HG03025 (cell line): ENCODE measurements around the gene DESI1.
"Not testable (repeated sequence)": the region's sequence is repeated elsewhere in the genome, so short reads cannot be mapped to it uniquely, and the experiment has no call there.

Experiments
- ATAC-seq: cut with Tn5 transposase; IDR thresholded peaks from one replicate; pipeline ENCODE4 v1.9.1; 2021; ENCODE audit warnings: mild to moderate bottlenecking, moderate library complexity; ENCODE audit not compliant: unreplicated experiment, low FRiP score

Gene DESI1

DNA sequence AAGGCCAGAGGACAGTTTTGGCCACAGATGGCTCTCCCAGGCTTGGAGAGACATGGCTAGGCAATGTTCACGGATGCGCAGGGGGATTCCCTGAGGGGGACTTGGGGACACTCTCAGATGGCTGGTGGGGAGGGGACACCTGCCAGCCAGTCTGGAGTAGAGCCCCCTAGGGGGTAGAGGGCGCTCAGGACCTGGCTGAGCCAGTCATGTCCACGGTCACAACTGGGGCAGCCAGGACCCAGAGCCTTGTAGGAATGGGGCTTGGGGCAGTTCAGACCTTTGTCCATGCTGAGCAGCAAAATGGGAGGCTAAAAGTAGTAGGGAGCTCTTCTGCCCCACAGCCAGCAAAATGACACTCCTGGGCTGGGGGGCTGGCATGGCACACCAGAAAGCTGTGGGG, 58.4 kb downstream of the DESI1 start:
- no peak for ATAC-seq

DNA sequence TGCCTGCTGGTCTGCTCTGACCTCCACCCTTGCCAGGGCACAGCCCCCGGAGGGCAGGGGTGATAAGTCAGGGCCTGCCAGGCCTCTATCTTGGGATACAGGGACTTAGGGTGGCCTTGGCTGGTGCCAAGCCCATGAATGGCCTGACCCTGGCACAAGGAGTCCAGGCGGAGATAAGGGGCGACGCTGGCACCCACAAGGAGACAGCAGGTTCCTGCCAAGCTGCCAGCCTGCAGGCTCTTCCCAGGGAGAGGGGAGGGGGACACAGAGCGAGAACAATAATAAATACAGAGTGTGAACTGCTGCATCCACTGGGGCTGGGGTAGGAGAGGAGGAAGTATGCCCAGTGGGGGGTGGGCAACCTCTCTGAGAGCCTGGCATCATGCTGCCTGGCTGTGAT, 59.1 kb downstream of the DESI1 start:
- no peak for ATAC-seq

DNA sequence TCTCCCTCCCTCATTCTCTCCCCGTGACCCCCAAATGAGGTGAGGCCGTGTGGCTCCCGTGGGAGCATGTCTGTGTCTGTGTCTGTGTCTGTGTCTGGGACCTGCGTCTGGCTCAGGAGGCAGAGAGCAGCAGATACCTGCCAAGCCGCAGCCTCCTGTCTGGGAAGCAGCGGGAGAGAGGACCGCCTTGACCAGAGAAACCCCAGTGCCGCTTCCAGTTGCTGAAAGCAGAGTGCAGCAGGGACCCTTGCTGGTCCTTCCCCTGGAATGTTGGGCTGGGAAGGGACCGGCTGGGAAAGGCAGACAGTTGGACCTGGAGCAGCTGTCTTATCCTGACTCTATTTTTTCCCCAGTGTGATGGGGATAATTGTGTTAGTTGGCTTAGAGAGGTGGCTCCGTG, 59.5 kb downstream of the DESI1 start:
- no peak for ATAC-seq

DNA sequence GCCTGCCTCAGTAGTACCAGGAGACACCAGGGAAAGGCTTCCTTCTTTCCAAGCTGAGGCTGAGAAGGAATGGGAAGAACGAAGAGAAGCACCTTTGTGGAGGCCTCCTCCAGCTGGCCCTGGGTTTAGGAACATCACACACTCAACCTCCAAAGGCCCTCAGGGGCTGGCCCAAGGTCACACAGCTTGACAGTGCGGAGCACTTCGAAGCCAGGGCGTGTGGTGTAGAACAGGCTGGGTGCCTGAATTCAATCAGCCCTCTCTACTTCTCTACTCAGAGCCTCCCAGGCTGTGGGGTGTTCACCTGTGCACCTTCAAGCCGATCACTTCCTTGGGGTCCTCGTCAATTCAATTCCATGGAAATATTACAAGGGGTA, 60.8 kb downstream of the DESI1 start:
- ATAC-seq: no peak

DNA sequence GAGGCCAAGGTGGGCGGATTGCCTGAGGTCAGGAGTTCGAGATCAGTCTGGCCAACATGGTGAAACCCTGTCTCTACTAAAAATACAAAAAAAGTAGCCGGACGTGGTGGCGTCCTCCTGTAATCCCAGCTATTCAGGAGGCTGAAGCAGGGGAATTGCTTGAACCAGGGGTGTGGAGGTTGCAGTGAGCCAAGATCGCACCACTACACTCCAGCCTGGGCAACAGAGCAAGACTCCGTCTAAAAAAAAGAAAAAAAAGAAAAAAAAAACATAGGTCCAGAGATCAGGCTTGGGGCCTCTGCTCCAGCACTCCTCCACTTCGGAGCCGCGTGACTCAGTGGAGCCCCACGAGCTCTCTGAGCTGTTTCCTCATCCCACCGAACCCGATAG, 62.6 kb downstream of the DESI1 start:
- not testable (repeated sequence) for ATAC-seq

DNA sequence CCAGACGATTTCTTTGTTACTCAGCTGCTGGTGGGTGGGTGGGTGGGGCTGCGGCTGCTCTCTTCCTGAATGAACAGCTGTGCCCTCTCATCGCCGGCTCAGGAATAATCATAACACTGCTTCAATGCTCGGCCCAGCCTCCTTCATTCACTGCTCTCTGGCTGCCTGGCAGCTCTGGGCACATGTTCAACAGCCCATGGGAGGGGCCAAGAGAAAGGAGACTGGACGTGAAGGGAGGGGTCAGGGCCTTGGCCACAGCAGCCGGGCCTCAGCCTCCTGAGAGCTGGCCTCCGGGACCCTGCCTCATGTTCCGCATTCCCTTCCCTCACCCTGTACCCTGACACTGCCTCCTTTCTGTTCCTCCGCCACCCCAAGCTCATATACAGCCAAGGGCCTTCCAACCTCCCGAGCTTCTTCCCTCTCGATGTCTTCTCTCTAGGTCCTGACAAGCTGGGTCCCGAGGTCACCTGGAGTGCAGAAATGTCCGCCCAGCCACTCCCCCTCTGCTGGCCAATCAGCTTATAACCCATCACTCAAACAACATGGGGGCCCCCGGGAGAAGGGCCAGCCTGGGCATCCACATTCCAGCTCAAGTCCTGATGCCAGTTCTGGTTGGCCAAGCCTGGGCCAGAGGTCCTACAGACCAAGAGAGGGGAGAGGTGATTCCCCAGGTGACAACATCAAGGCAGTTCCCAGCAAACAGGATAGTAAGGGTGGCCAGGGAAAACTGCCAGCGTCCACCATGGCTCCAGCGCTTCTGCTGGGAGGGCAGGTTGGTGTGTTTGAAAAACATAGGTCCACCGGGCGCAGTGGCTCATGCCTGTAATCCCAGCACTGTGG, 63.2 kb downstream of the DESI1 start:
- ATAC-seq: no peak

DNA sequence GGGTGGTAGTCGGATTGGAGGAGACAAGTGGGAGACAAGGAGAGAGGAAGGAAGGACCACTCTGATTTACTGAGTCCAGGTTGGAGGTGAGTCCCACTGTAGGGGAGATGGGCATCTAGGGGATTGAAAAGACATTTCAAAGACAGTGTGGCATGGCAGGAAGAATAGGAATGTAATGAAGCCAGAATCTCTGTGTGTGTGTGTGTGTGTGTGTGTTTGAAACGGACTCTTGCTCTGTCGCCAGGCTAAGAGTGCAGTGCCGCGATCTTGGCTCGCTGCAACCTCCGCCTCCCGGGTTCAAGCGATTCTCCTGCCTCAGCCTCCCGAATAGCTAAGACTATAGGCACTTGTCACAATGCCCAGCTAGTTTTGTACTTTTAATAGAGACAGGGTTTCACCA, 64.3 kb downstream of the DESI1 start:
- ATAC-seq: no peak

DNA sequence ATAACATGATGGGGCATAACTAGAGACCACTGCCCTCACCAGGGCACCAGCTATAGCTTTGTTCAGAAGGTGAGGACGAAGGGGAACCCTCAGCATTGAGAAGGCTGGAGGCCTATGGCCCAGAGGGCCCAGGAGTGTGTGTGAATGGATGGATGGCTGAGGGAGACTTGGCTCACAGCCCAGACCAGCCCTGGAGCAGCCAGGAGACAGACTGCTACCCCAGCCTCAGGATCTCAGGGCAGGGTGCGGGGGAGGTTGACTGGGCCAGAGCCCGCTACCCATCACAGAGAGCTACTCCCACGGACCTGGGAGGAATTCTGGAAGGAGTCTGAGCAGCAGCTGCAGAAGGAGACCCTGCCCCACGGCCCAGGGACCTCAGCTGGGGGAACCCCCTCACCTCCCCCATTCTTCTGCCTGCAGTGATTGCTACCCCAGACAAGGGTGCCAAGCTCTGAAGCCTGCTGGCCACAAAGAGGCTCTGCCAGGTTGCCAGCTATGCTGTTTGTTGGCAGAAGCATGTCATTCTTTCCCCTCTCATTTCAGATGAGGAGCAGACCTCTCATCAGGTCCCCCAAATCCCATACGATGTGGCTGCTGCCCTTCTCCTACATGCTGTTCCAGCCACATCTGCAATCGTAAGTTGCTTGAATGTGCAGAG, 65.4 kb downstream of the DESI1 start:
- no peak for ATAC-seq

DNA sequence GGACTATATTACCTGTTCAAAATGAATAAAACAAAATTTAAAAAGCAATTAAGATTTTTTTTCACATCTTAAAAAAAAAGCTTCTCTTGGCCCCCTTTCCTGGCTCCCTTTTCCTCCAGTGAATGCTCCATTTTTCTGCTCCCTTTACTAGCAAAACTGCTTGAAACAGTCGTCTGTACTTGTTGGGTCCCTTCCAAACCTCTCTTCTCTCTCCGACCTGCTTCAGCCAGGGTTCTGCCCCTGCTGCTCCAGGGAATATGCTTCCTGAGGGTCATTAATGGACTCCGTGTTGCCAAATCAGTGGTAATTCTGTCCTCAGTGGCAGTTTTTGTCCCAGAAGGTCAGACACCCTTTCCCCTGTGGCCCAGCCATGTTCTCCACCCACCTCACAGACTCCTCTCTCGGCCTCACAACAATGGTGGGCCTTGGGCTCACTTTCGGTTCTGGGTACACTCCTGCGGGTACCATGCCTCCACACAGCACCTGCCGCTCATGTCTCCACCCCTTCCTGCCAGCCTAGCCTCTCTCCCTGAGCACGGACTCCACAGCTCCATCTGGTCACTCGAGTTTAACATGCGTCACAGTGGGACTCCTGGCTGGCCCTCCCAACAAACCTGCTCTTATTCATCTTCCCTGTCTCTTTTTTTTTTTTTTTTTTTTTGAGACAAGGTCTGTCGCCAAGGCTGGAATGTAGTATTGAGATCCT, 68.8 kb downstream of the DESI1 start:
- no peak for ATAC-seq

DNA sequence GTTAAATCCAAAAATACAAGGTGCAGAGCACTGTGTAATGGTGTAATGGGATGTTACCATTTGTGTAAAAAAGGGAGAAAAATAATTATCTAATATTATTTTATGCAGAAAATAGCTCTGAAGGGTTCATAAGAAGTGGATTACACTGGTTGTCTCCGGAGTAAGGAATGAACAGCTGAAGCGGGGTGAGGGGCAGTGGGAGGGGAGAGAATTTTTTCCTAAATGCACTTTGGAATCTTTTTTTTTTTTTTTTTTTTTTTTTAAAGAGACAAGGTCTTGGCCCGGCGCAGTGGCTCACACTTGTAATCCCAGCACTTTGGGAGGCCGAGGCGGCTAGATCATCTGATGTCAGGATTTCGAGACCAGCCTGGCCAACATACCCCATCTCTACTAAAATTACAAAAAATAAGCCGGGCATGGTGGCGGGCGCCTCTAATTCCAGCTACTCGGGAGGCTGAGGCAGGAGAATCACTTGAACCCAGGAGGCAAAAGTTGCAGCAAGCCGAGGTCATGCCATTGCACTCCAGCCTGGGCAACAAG, 69.8 kb downstream of the DESI1 start:
- no peak for ATAC-seq

DNA sequence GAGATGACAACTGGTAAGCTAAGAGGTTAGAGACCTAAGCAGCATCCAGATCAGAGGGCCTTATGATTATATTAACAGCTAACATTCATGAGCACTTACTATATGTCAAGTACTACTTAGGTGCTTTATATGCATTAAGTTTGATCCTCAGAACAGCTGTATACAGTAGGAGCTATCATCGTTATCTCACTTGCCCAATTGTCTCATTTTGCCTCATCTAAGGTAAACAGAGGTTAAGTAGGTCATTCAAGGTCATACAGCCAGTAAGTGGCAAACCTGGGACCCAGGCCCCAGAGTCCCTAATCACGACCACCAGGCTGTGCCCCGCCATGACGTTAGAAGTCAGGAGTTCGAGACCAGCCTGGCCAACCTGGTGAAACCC, 72.0 kb downstream of the DESI1 start:
- no peak for ATAC-seq
